Left ventricle myocardium inferior (tissue), 1 donor: ENCODE results near the gene BRIP1. TPM values are rescaled to one million over a fixed set of nuclear protein-coding genes. Genes with fewer than 3 reads are reported as not detected.

Source experiments
- DNase-seq: peaks from one replicate; pipeline ENCODE4 v3.0.0-alpha.2; 2020
- H3K27ac ChIP-seq: fragments of 200-600 bp; replicated peaks from 2 replicates; pipeline ENCODE4 v1.8.0; 2021
- H3K27me3 ChIP-seq: fragments of 200-600 bp; 2 replicates; pipeline ENCODE4 v1.8.0; 2021; ENCODE audit warnings: low read depth
- H3K36me3 ChIP-seq: fragments of 200-600 bp; 2 replicates; pipeline ENCODE4 v1.8.0; 2021
- H3K4me1 ChIP-seq: fragments of 200-600 bp; 2 replicates; pipeline ENCODE4 v1.8.0; 2021
- H3K4me3 ChIP-seq: fragments of 200-600 bp; 2 replicates; pipeline ENCODE4 v1.8.0; 2021; ENCODE audit warnings: mild to moderate bottlenecking, moderate library complexity
- H3K9me3 ChIP-seq: fragments of 200-600 bp; replicated peaks from 2 replicates; pipeline ENCODE4 v1.8.0; 2021
- intact Hi-C: fragments of 100-400 bp; cut with micrococcal nuclease; formaldehyde crosslinking; loops from one replicate; pipeline ENCODE4 v1.11.0; 2022
- total RNA-seq: library from RNA; stranded (reverse); fragmentation: NEBNext Ultra II Directional; extraction: Animal tissue kit (Norgen Biotek cat#: 25700); gene quantifications from one replicate; pipeline ENCODE4 v1.2.1, GENCODE V29; 2021
- TF ChIP-seq, protein P1 (sequence below): fragments of 200-600 bp; IDR thresholded peaks from 2 replicates; pipeline ENCODE4 v1.8.0; 2021; ENCODE audit warnings: antibody characterized with exemption, mild to moderate bottlenecking, borderline replicate concordance
- donor health status: DM: no; HTN: yes; CAD: no; lungs with severe emphysema.

BRIP1 gene
- total RNA-seq, 1 donor from 2014 or later, result 0.22 TPM

GRCh38 chr17:61755078-61755477, 108.2 kb downstream of the BRIP1 start:
- Histone ChIP-seq H3K27ac (no peak overlapping the region), H3K36me3 (no peaks in the 10 kb centered on the region), H3K27me3 (no peaks in the 10 kb centered on the region), H3K4me1 (no peaks in the 10 kb centered on the region), H3K4me3 (no peak overlapping the region), H3K9me3 (peaks cover 15% of the 10 kb centered on the region)
- intact Hi-C loops, result no loop called here
- no peak for DNase-seq
- TF ChIP-seq, protein P1, sequence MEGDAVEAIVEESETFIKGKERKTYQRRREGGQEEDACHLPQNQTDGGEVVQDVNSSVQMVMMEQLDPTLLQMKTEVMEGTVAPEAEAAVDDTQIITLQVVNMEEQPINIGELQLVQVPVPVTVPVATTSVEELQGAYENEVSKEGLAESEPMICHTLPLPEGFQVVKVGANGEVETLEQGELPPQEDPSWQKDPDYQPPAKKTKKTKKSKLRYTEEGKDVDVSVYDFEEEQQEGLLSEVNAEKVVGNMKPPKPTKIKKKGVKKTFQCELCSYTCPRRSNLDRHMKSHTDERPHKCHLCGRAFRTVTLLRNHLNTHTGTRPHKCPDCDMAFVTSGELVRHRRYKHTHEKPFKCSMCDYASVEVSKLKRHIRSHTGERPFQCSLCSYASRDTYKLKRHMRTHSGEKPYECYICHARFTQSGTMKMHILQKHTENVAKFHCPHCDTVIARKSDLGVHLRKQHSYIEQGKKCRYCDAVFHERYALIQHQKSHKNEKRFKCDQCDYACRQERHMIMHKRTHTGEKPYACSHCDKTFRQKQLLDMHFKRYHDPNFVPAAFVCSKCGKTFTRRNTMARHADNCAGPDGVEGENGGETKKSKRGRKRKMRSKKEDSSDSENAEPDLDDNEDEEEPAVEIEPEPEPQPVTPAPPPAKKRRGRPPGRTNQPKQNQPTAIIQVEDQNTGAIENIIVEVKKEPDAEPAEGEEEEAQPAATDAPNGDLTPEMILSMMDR, result no peak

GRCh38 chr17:61754124-61754523, 109.2 kb downstream of the BRIP1 start:
- peaks cover 16% of the 10 kb centered on the region for H3K9me3 ChIP-seq
- H3K36me3 ChIP-seq, result no peaks in the 10 kb centered on the region
- no peak overlapping the region for H3K27ac ChIP-seq
- no peak overlapping the region for H3K4me3 ChIP-seq
- TF ChIP-seq, protein P1, result no peak
- no peaks in the 10 kb centered on the region for H3K4me1 ChIP-seq
- DNase-seq, result no peak
- intact Hi-C loops, result no loop called here
- H3K27me3 ChIP-seq, result no peaks in the 10 kb centered on the region

- no peak overlapping the region for H3K4me3 ChIP-seq
- H3K27ac ChIP-seq, result no peak overlapping the region
- DNase-seq, result no peak
- no peaks in the 10 kb centered on the region for H3K4me1 ChIP-seq
- H3K9me3 ChIP-seq, result peaks cover 12% of the 10 kb centered on the region
- H3K27me3 ChIP-seq, result no peaks in the 10 kb centered on the region
- TF ChIP-seq, protein P1, result no peak
- intact Hi-C loops, result no loop called here
- H3K36me3 ChIP-seq, result no peaks in the 10 kb centered on the region
Measured at GRCh38 chr17:61753696-61754095, 109.6 kb downstream of the BRIP1 start.

DNA sequence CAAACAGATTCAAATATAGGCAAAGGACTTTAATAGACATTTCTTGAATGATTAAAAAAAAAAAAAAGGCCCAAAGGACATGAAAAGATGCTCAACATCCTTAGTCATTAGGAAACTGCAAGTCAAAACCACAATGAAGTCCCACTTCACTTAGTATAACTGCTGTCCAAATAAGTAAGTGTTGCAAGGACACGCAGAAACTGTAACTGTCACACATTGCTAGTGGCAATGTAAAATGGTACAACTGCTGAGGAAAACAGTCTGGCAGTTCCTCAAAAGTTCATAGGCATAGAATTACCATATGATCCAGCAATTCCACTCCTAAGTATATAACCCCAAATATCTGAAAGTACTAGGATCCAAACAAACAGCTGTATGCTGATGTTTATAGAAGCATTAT, 112.7 kb downstream of the BRIP1 start:
- H3K27ac ChIP-seq, result no peak overlapping the region
- peaks cover 28% of the 10 kb centered on the region for H3K9me3 ChIP-seq
- intact Hi-C loops, result no loop called here
- no peaks in the 10 kb centered on the region for H3K27me3 ChIP-seq
- H3K4me1 ChIP-seq, result no peaks in the 10 kb centered on the region
- no peak overlapping the region for H3K4me3 ChIP-seq
- H3K36me3 ChIP-seq, result no peaks in the 10 kb centered on the region
- no peak for DNase-seq
- TF ChIP-seq, protein P1, result no peak

DNA sequence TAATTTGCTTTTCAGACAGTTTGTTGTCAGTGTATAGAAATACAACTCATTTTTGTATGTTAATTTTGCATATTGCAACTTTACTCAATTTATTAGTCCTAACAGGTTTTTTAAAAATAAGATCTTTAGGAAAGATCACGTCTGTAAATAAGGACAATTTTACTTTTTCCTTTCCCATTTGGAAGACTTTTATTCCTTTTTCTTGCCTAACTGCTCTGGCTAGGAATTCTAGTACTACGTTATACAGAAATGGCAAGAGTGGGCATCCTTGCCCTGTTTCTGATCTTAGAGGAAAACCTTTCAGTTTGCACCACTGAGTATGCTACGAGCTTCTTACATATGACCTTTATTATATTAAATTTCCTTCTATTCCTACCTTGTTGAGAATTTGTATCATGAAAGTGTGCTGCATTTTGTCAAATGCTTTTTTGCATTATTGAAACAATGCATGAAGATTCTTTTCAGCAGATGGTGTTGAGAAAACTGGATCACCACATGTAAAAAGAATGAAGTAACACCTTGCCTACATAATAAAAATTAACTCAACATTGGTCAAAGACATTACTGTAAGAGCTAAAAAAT, 113.4 kb downstream of the BRIP1 start:
- no peak overlapping the region for H3K27ac ChIP-seq
- no peaks in the 10 kb centered on the region for H3K4me1 ChIP-seq
- no peak for DNase-seq
- H3K9me3 ChIP-seq, result peaks cover 33% of the 10 kb centered on the region
- H3K27me3 ChIP-seq, result no peaks in the 10 kb centered on the region
- TF ChIP-seq, protein P1, result no peak
- no peaks in the 10 kb centered on the region for H3K36me3 ChIP-seq
- no peak overlapping the region for H3K4me3 ChIP-seq
- intact Hi-C loops, result no loop called here
